ENCODE measurements around the gene PPFIA3.
A peak's percentile ranks its signal among the peaks of the same experiment; 100 is the strongest.
"Not testable (repeated sequence)": the region's sequence is repeated elsewhere in the genome, so short reads cannot be mapped to it uniquely, and the experiment has no call there.

Gene PPFIA3

GRCh38 chr19:49125025-49125731 lies 5.8 kb downstream of the PPFIA3 start:
- DNase-seq, result no peak

- no peak for DNase-seq
These were observed 7.2 kb downstream of the PPFIA3 start for GRCh38 chr19:49126575-49126974.

- DNase-seq, result not testable (repeated sequence)
These were observed 7.9 kb downstream of the PPFIA3 start for GRCh38 chr19:49127225-49127624.

- peak; percentile 98 for DNase-seq
These were observed 8.6 kb downstream of the PPFIA3 start for GRCh38 chr19:49127674-49128544.

- no peak for DNase-seq
These were observed 9.3 kb downstream of the PPFIA3 start for GRCh38 chr19:49128545-49129237.

GRCh38 chr19:49129238-49129583 lies 9.9 kb downstream of the PPFIA3 start:
- DNase-seq, result no peak

GRCh38 chr19:49130325-49130724 lies 11.0 kb downstream of the PPFIA3 start:
- no peak for DNase-seq

- no peak for DNase-seq
These were observed 13.7 kb downstream of the PPFIA3 start for GRCh38 chr19:49132974-49133609.

- peak; percentile 32 for DNase-seq
These were observed 14.5 kb downstream of the PPFIA3 start for GRCh38 chr19:49133621-49134454.

GRCh38 chr19:49135686-49136085 lies 16.3 kb downstream of the PPFIA3 start:
- no peak for DNase-seq

- DNase-seq, result no peak
These were observed 17.4 kb downstream of the PPFIA3 start for GRCh38 chr19:49136771-49137171.

GRCh38 chr19:49140951-49141350 lies 21.6 kb downstream of the PPFIA3 start:
- no peak for DNase-seq

- DNase-seq, result no peak
These were observed 22.0 kb downstream of the PPFIA3 start for GRCh38 chr19:49141352-49141751.

GRCh38 chr19:49142866-49143335 lies 23.6 kb downstream of the PPFIA3 start:
- peak; percentile 79 for DNase-seq

GRCh38 chr19:49145573-49146407 lies 26.4 kb downstream of the PPFIA3 start:
- DNase-seq, result peak; percentile 85

- not testable (repeated sequence) for DNase-seq
These were observed 27.0 kb downstream of the PPFIA3 start for GRCh38 chr19:49146408-49146770.

- no peak for DNase-seq
These were observed 28.8 kb downstream of the PPFIA3 start for GRCh38 chr19:49148044-49148682.

- DNase-seq, result peak; percentile 85
These were observed 29.7 kb downstream of the PPFIA3 start for GRCh38 chr19:49148784-49149651.

GRCh38 chr19:49149652-49150105 lies 30.3 kb downstream of the PPFIA3 start:
- no peak for DNase-seq

Measured in activated CD4-positive, alpha-beta T cell treated with anti-CD3 and anti-CD28 coated beads, Interleukin-2, Interleukin-6, amounts not matched to agents 100 ng/mL and 50 ng/mL, durations not matched to agents 16 hours and 8 hours (primary cell).